SK-MEL-5 (cell line): ENCODE results near the gene SYDE2. TPM values are rescaled to one million over a fixed set of nuclear protein-coding genes. Genes with fewer than 3 reads are reported as not detected.

Source experiments
- DNase-seq: peaks from one replicate; pipeline ENCODE4 v3.0.0-alpha.2; 2016; ENCODE audit warnings: low read depth, low spot score
- in situ Hi-C: cut with HindIII; loops from 2 replicates; pipeline ENCODE4 v1.10.0; 2016; ENCODE audit warnings: low sequenced_read_pairs, high pct_unique_total_duplicates, low pct_unique_long_range_greater_than_20kb
- small RNA-seq, 2 experiments: library from RNA; depleted of rRNA; stranded (forward); fragments of <200 nt; gene quantifications; one replicate each; pipeline ENCODE3, GENCODE V24; 2014
- total RNA-seq: library from RNA; depleted of rRNA; stranded (reverse); fragments of >200 nt; shearing (Covaris generic); gene quantifications from 2 replicates; pipeline ENCODE4 v1.2.3, GENCODE V29; 2014; rRNA removed

The SYDE2 gene
- total RNA-seq, 1 experiment from 2014 or later: 2.0 TPM

GRCh38 chr1:85109475-85109874 lies 91.3 kb downstream of the SYDE2 start:
- in situ Hi-C loops: no loop called here

More at GRCh38 chr1:85109475-85109874, 91.3 kb downstream of the SYDE2 start:
- peak; percentile 72 for DNase-seq

Small RNAs within 50 kb of the gene (small RNA-seq; reads per million reads assigned to genes)
- 0 reads per million in 2 experiments for gene MIR4423

Other genes starting within 250 kb of the SYDE2 start
- gene MCOLN2, start 203.9 kb downstream of the SYDE2 start, total RNA-seq: 18.1 and 19.3 TPM in 2 replicates
- gene MCOLN3, start 152.5 kb downstream of the SYDE2 start, total RNA-seq: 1.9 and 2.0 TPM in 2 replicates
- gene C1orf52, start 58.6 kb upstream of the SYDE2 start, total RNA-seq: 19.7 and 24.0 TPM in 2 replicates
- 12.0 and 12.9 TPM in 2 replicates for gene BCL10, start 75.6 kb upstream of the SYDE2 start, total RNA-seq